ENCODE measurements around the gene MYOZ2. TPM values are rescaled to one million over a fixed set of nuclear protein-coding genes. Genes with fewer than 3 reads are reported as not detected.

The MYOZ2 gene
- total RNA-seq, 1 donor from 2014 or later = 0.41 TPM

DNA sequence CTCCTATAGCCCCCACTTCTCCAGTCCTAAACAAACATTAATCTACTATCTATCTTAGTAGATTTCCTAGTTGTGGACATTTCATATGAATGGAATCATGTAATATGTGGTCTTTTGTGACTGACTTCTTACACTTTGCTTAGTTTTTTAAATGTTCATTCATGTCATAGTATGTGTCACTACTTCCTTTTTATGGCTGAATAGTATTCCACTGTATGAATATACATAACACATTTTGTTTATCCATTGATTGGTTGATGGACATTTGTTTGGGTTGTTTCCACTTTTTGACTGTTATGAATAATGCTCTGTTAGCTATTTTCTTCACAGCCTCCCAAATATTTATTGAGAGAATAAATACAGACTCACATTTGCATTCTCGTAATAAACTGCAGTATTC lies 96.7 kb downstream of the MYOZ2 start:
- DNase-seq (ENCODE audit: low spot score in 2 of 2) = no peak
- no peak for FAIRE-seq

DNA sequence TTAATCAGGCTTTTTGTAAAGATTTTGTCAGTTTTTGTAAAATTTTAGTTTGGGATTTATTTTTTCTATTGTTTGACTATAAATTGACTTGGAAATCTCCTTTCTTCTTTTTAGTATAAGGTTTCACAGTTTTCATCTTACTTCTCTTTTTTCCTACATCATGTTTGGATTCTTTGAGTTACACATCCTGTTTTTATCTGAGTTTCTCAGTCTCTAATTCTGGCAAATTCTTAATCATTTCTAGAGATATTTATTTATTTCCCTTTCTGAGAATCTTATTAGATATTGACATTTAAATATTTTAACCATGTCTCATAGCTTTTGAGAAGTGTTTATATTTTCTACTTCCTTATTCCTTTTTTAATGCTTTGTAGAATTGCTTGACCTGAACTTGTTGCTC lies 97.6 kb downstream of the MYOZ2 start:
- no peak for FAIRE-seq
- no peak for DNase-seq (ENCODE audit: low spot score in 2 of 2)

DNA sequence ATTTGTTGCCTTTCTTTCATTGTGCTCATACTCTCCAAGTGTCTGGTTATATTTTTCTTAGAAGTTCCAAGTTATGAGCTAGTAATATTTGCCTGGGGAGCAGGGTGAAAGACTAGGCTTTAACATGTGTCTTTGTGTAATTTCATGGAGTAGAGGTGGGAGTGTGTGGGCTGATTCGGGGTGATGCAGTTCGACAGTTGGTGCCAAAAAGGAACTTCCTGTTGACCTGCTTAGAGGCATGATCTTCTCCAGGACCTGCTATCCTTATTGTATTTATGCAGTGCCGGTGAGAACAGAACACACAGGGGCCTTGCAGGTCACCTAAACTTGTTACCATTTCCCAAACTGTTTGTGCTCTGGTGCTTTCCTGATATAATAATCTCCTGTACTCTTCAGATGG lies 98.1 kb downstream of the MYOZ2 start:
- FAIRE-seq (no peak), DNase-seq (ENCODE audit: low spot score in 2 of 2) (no peak)

DNA sequence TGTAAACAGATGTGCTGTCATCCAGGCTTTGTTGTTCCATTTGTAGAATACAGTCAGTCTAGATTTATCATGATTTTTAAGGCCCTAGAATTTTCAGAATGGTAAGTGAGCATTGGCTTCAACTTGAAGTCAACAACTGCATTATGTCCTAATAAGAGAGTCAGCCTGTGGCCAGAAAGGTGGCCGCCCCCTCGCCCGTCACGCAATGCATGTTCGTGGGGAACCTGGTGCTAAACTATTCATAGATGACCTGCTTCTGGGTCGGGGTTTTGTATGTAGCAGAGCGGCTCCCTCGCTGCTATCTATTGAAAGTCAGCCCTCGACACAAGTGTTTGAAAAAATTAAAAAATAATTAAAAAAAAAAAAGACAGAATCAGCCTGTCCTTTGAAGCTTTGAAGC lies 101.6 kb downstream of the MYOZ2 start:
- DNase-seq (ENCODE audit: low spot score in 2 of 2) (no peak), FAIRE-seq (no peak)

Other genes with a start within 250 kb of the MYOZ2 start
- 1.6 TPM for gene SYNPO2, start 247.0 kb upstream of the MYOZ2 start, total RNA-seq
- 12.2 TPM for gene USP53, start 76.9 kb downstream of the MYOZ2 start, total RNA-seq
- gene FABP2, start 186.3 kb downstream of the MYOZ2 start, total RNA-seq = not detected